HG02981 (cell line): ENCODE measurements around the gene APIP.

ENCODE experiments used
- ATAC-seq: cut with Tn5 transposase; IDR thresholded peaks from one replicate; pipeline ENCODE4 v1.9.1; 2021; ENCODE audit warnings: mild to moderate bottlenecking, moderate library complexity; ENCODE audit not compliant: unreplicated experiment

The APIP gene

GRCh38 chr11:34916015-34916842 lies at the start of gene APIP, which contains the start of gene PDHX:
APIP (minus strand) TSS chr11:34916379; CDS start chr11:34916284, 95 bp downstream.
PDHX (plus strand) TSS chr11:34916618; CDS start chr11:34916656, 38 bp downstream.
- ATAC-seq = peak; percentile 91

DNA sequence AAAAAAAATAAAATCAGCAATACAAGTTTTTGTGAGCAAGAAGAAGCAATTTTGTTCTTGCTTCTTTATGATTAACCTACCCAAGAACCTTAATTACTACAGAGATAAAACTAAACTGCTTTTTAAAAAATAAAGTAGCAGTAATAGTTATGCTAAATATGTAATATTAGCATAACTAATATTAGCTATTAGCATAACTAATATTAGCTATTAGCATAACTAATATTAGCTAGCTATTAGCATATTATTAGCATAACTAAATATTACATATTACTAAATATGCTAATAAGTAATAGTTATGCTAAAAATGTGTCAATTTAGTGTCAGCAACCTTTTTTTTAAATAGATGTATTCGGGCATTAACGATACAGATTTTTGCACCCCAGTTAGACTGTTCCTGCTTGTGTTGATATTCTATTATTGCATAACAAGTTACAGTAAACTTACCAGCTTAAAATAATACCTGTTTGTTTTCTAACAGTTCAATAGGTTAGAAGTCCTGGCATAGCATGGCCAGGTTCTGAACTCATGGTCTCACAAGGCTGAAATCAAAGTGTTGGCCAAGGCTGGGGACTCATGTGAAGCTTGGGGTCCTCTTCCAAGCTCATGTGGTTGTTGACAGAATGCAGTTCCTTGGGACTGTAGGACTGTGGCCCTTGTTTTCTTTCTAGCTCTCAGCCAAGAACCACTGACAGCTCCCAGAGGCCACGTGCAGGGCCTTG lies 48.6 kb upstream of the APIP start:
- no peak for ATAC-seq

- no peak for ATAC-seq
These were observed 47.2 kb upstream of the APIP start for GRCh38 chr11:34963351-34963750.

DNA sequence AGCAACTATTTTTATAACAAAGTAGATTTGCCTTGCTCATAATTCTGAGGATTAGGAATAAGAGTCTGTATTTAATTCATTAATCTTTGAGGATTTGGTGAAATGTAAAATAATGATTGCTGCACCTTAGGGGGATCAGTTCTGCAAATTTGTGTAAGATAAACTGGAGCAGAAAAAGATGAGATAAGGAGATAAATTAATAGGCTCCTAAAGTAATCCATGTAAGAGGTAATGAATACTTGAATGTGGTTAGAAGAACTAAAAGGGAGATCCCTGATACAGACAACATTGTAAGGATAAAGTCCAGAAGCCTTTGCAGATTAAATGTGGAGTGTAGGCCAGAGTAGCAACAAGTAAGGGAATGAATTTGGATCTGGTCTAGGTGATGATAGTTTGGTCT lies 45.9 kb upstream of the APIP start:
- ATAC-seq = no peak

GRCh38 chr11:34960277-34960676 lies 44.1 kb upstream of the APIP start:
- ATAC-seq = no peak

DNA sequence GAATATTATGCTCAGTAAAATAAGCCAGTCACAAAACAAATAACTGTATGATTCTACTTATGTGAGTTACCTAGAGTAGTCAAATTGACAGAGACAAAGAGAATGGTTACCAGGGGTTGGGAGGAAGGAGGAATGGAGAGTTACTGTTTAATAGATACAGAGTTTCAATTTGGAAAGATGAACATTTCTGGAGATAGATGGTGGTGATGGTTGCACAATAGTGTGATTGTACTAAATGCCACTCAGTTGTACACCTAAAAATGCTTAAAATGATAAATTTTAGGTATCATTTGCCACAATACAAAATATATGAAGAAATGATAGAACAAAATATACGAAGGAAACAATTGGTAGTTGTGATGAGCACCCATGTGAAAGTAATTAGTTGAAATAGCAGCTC lies 43.6 kb upstream of the APIP start:
- ATAC-seq = no peak

DNA sequence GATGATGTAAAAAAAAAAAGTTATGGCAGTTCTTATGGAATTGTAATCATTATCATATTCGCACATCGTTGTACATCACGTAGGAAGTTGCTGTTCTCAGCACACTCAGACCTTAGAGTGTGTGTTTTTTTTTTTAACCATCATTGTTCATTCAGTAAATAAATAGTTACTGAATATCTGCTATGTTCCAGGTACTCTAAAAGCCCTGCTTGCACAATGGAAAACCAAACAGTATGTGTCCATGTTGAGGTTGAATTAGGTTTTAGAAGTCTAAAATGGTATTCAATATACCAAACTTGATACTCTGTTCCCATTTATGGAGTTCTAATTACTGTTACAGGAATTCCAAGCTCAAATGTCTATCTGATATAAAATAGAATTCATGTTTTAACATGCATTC lies 41.4 kb upstream of the APIP start:
- no peak for ATAC-seq

- no peak for ATAC-seq
These were observed 41.0 kb upstream of the APIP start for GRCh38 chr11:34957206-34957605.

DNA sequence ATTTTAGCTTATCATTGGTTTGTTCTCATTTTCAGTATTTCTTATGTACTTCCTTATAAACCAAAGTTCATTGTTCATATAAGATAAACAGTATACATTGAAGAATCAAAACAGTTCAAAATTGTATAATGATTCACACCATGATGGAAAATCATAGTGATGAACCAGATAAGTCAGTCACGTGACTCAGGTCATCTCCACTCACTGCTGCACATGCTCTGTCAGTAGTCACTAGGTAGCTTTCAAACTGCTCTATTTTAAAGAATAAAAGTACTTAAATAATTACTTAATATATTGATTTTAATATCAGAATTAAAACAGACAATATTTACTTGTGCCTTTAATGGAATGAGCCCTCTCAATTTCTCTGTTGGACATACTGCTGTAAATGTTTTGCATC lies 37.8 kb upstream of the APIP start:
- ATAC-seq = no peak

- no peak for ATAC-seq
These were observed 32.5 kb upstream of the APIP start for GRCh38 chr11:34948696-34949095.

GRCh38 chr11:34944692-34945091 lies 28.5 kb upstream of the APIP start:
- no peak for ATAC-seq

GRCh38 chr11:34941688-34942087 lies 25.5 kb upstream of the APIP start:
- ATAC-seq = no peak

DNA sequence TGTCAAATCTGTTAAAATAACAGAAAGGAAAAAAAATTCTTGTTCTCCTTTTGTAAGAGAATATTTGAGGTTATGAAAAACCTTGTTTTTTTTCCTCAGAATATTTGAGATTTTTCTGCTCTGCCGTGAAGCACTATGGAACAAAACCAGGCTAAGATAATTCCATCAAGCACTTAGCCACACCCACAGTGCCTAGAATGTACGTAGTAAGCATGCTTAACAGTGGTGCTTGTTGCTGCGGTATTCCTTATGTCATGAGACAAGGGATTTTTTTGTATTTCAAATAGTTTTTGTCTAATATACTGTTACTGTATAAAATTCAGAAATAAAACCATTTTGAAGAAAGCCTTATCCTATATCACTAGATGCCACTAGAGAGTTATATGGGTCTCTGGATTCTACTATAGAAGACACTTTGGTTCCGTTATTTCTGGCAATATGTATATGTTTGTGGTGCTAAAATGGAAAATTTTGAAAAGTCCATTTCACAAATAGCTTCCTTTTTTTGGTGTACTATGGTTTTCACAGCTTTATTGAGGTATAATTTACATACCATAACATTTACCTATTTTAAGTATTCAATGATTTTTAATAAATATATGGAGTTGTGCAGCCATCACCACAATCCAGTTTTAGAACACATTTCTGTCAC lies 24.0 kb upstream of the APIP start:
- ATAC-seq = no peak

GRCh38 chr11:34938611-34939010 lies 22.4 kb upstream of the APIP start:
- ATAC-seq = no peak

GRCh38 chr11:34936945-34937629 lies 20.9 kb upstream of the APIP start:
- ATAC-seq = no peak

GRCh38 chr11:34929794-34930763 lies 13.9 kb upstream of the APIP start:
- no peak for ATAC-seq

DNA sequence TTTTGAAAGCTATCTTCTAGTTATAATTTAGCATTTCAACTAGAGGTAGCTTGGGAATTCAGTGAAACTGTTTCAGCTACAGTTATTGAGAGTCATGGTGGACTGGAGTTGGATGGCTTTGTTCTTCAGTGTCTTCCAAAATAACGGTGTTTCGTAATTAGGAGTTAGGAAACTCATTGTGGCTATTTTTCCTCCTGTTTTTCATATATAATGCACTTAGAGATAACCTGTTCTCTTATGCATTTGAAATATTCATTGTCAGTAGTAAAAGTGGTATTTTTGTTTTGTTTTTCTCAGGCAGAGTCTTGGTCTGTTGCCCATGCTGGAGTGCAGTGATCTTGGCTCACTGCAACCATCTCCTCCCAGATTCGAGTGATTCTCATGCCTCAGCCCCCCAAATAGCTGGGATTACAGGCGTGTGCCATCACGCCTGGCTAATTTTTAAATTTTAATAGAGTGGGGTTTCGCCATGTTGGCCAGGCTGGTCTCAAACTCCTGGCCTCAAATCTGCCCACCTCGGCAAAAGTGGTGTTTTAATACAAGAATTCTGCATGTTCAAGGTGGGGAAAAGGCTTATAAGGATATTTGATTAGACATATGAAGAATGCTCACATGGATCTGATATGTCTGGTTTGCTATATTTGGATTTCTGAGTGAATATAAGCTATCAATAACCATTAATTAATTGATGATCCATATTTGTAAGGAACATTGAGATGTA lies 12.9 kb upstream of the APIP start:
- ATAC-seq = no peak

- ATAC-seq = no peak
These were observed 12.2 kb upstream of the APIP start for GRCh38 chr11:34928268-34928959.

GRCh38 chr11:34926831-34927132 lies 10.6 kb upstream of the APIP start:
- ATAC-seq = no peak
